Measurements from ENCODE around the gene RNASEH2C. TPM values are rescaled to one million over a fixed set of nuclear protein-coding genes. Genes with fewer than 3 reads are reported as not detected.

RNASEH2C gene
- 61.6 and 92.6 TPM in 2 replicates for total RNA-seq

GRCh38 chr11:65720211-65720934 lies at the start of gene RNASEH2C:
RNASEH2C (minus strand) TSS chr11:65720798; CDS start chr11:65720758, 40 bp downstream.

DNA sequence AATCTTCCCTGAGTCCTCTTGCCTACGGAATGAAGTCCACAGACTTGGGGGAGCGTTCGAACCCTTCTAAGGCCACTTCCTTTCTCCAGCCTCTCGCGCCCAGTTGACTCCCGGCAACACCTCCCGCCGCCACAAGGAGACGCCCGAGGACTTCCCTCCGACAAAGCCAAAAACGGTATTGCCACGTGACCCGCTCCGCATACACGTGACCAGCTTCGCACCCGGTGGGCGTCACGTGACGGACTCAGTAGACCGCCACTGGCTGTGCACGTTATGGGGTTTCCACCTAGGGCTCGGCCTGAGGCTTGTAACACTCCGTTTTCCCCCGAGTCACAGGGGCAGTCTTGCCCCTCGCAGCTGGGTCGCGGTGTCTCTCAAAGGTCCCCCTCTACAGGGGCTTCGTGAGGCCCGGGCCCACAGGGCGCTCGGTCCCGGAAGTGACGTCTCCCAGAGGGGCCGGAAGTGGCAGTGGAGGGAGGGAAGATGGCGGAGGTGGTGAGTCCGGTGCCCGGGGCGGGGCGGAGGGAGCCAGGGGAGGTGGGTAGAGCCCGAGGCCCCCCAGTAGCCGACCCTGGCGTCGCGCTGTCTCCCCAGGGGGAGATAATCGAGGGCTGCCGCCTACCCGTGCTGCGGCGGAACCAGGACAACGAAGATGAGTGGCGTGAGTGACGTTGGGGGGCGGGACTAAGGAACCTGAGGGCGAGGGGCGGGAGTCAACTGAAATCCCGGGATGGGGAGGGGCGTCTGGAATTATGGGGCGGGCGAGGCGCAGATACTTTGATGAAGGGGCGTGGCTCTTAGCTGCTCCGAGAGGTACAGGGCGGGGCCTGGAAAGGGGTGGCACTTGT lies 8.6 kb downstream of the RNASEH2C start, which contains the start of gene KAT5:
Gene KAT5 (plus strand): TSS at position 468 of the 848 bp plus-strand sequence. CDS start 16 bp downstream, at position 484.

Other genes with a start within 250 kb of the RNASEH2C start
- gene MALAT1, start 221.8 kb downstream of the RNASEH2C start, total RNA-seq, result 1,648 and 1,826 TPM in 2 replicates
- 62.1 and 72.4 TPM in 2 replicates for gene SCYL1, start 195.7 kb downstream of the RNASEH2C start, total RNA-seq
- gene LTBP3, start 162.4 kb downstream of the RNASEH2C start, total RNA-seq, result 47.3 and 70.5 TPM in 2 replicates
- gene ZNRD2, start 150.3 kb downstream of the RNASEH2C start, total RNA-seq, result 66.6 and 104 TPM in 2 replicates
- 34.2 and 40.8 TPM in 2 replicates for gene FAM89B, start 148.3 kb downstream of the RNASEH2C start, total RNA-seq
- 40.9 and 63.1 TPM in 2 replicates for gene EHBP1L1, start 144.7 kb downstream of the RNASEH2C start, total RNA-seq
- 2.9 and 5.2 TPM in 2 replicates for gene KCNK7, start 125.0 kb downstream of the RNASEH2C start, total RNA-seq
- gene MAP3K11, start 106.6 kb downstream of the RNASEH2C start, total RNA-seq, result 32.6 and 39.1 TPM in 2 replicates
- 33.0 and 43.0 TPM in 2 replicates for gene PCNX3, start 105.0 kb downstream of the RNASEH2C start, total RNA-seq
- 9.7 and 14.6 TPM in 2 replicates for gene SIPA1, start 82.7 kb downstream of the RNASEH2C start, total RNA-seq
- 35.5 and 68.3 TPM in 2 replicates for gene RELA, start 57.9 kb downstream of the RNASEH2C start, total RNA-seq
- gene KAT5, start 8.5 kb downstream of the RNASEH2C start, total RNA-seq, result 33.8 and 37.9 TPM in 2 replicates
- 21.3 and 24.3 TPM in 2 replicates for gene AP5B1, start 60.2 kb upstream of the RNASEH2C start, total RNA-seq
- gene OVOL1, start 66.3 kb upstream of the RNASEH2C start, total RNA-seq, result 26.4 and 31.0 TPM in 2 replicates
- gene SNX32, start 113.2 kb upstream of the RNASEH2C start, total RNA-seq, result 0.14 and 0.56 TPM in 2 replicates
- gene CFL1, start 137.4 kb upstream of the RNASEH2C start, total RNA-seq, result 1,465 and 1,537 TPM in 2 replicates
- 23.6 and 28.4 TPM in 2 replicates for gene MUS81, start 139.6 kb upstream of the RNASEH2C start, total RNA-seq
- gene EFEMP2, start 152.0 kb upstream of the RNASEH2C start, total RNA-seq, result 12.8 and 27.5 TPM in 2 replicates
- not detected in 2 replicates for gene CTSW, start 159.0 kb upstream of the RNASEH2C start, total RNA-seq
- 89.0 and 143 TPM in 2 replicates for gene FIBP, start 167.7 kb upstream of the RNASEH2C start, total RNA-seq
- 93.7 and 145 TPM in 2 replicates for gene CCDC85B, start 169.9 kb upstream of the RNASEH2C start, total RNA-seq
- 63.3 and 87.1 TPM in 2 replicates for gene FOSL1, start 179.6 kb upstream of the RNASEH2C start, total RNA-seq
- 10.9 and 11.0 TPM in 2 replicates for gene C11orf68, start 198.3 kb upstream of the RNASEH2C start, total RNA-seq
- gene DRAP1, start 198.6 kb upstream of the RNASEH2C start, total RNA-seq, result 175 and 190 TPM in 2 replicates
- gene TSGA10IP, start 224.7 kb upstream of the RNASEH2C start, total RNA-seq, result not detected in 2 replicates
- gene SART1, start 240.9 kb upstream of the RNASEH2C start, total RNA-seq, result 35.3 and 45.9 TPM in 2 replicates